SJCRH30 (cell line): ENCODE measurements around the gene ALG1L2. TPM values are rescaled to one million over a fixed set of nuclear protein-coding genes. Genes with fewer than 3 reads are reported as not detected.
"Not testable (repeated sequence)": the region's sequence is repeated elsewhere in the genome, so short reads cannot be mapped to it uniquely, and the experiment has no call there.

ENCODE experiments used
- DNase-seq, 2 experiments: peaks; one replicate each; pipeline ENCODE4 v3.0.0-alpha.2; 2015 to 2020
- H3K27ac ChIP-seq: fragments of 250-450 bp; sonication (Bioruptor Pico); 2 replicates; pipeline ENCODE4 v1.5.1; 2020; ENCODE audit warnings: mild to moderate bottlenecking, moderate library complexity
- H3K27me3 ChIP-seq: fragments of 250-450 bp; sonication (Bioruptor Pico); 2 replicates; pipeline ENCODE4 v1.5.1; 2020; ENCODE audit warnings: mild to moderate bottlenecking, moderate library complexity
- H3K36me3 ChIP-seq: fragments of 250-450 bp; sonication (Bioruptor Pico); 2 replicates; pipeline ENCODE4 v1.5.1; 2020; ENCODE audit warnings: mild to moderate bottlenecking, moderate library complexity
- H3K4me1 ChIP-seq: fragments of 250-450 bp; sonication (Bioruptor Pico); 2 replicates; pipeline ENCODE4 v1.5.1; 2020; ENCODE audit warnings: mild to moderate bottlenecking, moderate library complexity
- H3K4me3 ChIP-seq: fragments of 250-450 bp; sonication (Bioruptor Pico); 2 replicates; pipeline ENCODE4 v1.5.1; 2020; ENCODE audit warnings: mild to moderate bottlenecking, moderate library complexity
- H3K9me3 ChIP-seq: fragments of 250-450 bp; sonication (Bioruptor Pico); replicated peaks from 2 replicates; pipeline ENCODE4 v1.5.1; 2020; ENCODE audit warnings: mild to moderate bottlenecking, moderate library complexity
- total RNA-seq: library from RNA; depleted of rRNA; stranded (reverse); fragments of >200 nt; shearing (Covaris generic); gene quantifications from 2 replicates; pipeline ENCODE4 v1.2.3, GENCODE V29; 2014; rRNA removed

Gene ALG1L2
- total RNA-seq, result 0.46 TPM in 1 of 2 replicates, not detected in the other

- Histone ChIP-seq H3K4me1 (peaks cover 3% of the 10 kb centered on the region), H3K4me3 (no peak within 1 kb of the TSS), H3K9me3 (no peaks in the 10 kb centered on the region), H3K36me3 (no peaks in the 10 kb centered on the region), H3K27me3 (no peaks in the 10 kb centered on the region), H3K27ac (no peak within 1 kb of the TSS)
- peak; percentile 55 to 72 for DNase-seq
Measured at GRCh38 chr3:130081351-130081881, at the start of gene ALG1L2. ALG1L2 (plus strand) TSS chr3:130081831; CDS start chr3:130082017, 186 bp downstream.

- H3K9me3 ChIP-seq, H3K27me3 ChIP-seq, H3K27ac ChIP-seq, H3K36me3 ChIP-seq, H3K4me3 ChIP-seq, DNase-seq, H3K4me1 ChIP-seq: not testable (repeated sequence)
Measured at GRCh38 chr3:130037126-130037815, 44.4 kb upstream of the ALG1L2 start.

GRCh38 chr3:130042736-130043135, 38.9 kb upstream of the ALG1L2 start:
- DNase-seq, H3K4me1 ChIP-seq: not testable (repeated sequence)

GRCh38 chr3:130043658-130044057, 38.0 kb upstream of the ALG1L2 start:
- not testable (repeated sequence) for H3K27me3 ChIP-seq, H3K9me3 ChIP-seq, DNase-seq, H3K27ac ChIP-seq, H3K4me1 ChIP-seq, H3K4me3 ChIP-seq, H3K36me3 ChIP-seq

More at GRCh38 chr3:130042736-130043135, 38.9 kb upstream of the ALG1L2 start:
- H3K27ac ChIP-seq, H3K4me3 ChIP-seq, H3K27me3 ChIP-seq, H3K36me3 ChIP-seq, H3K9me3 ChIP-seq: not testable (repeated sequence)

GRCh38 chr3:130044370-130044769, 37.3 kb upstream of the ALG1L2 start:
- H3K9me3 ChIP-seq, result no peaks in the 10 kb centered on the region
- H3K4me3 ChIP-seq, result no peak overlapping the region
- no peaks in the 10 kb centered on the region for H3K4me1 ChIP-seq
- H3K36me3 ChIP-seq, result no peaks in the 10 kb centered on the region
- H3K27me3 ChIP-seq, result no peaks in the 10 kb centered on the region
- DNase-seq, result no peak
- no peak overlapping the region for H3K27ac ChIP-seq

GRCh38 chr3:130048726-130049125, 32.9 kb upstream of the ALG1L2 start:
- no peaks in the 10 kb centered on the region for H3K27me3 ChIP-seq
- H3K36me3 ChIP-seq, result no peaks in the 10 kb centered on the region
- H3K27ac ChIP-seq, result no peak overlapping the region
- no peak for DNase-seq
- H3K4me3 ChIP-seq, result no peak overlapping the region
- no peaks in the 10 kb centered on the region for H3K9me3 ChIP-seq
- H3K4me1 ChIP-seq, result no peaks in the 10 kb centered on the region

- H3K27ac ChIP-seq, H3K27me3 ChIP-seq, H3K4me3 ChIP-seq, H3K9me3 ChIP-seq, H3K36me3 ChIP-seq, H3K4me1 ChIP-seq: not testable (repeated sequence)
- peak in 1 of 2 experiments; percentile 5 for DNase-seq
Measured at GRCh38 chr3:130052366-130052765, 29.3 kb upstream of the ALG1L2 start.

- not testable (repeated sequence) for H3K4me3 ChIP-seq, H3K27me3 ChIP-seq, H3K36me3 ChIP-seq, H3K27ac ChIP-seq, DNase-seq, H3K9me3 ChIP-seq, H3K4me1 ChIP-seq
Measured at GRCh38 chr3:130052965-130053364, 28.7 kb upstream of the ALG1L2 start.

GRCh38 chr3:130057536-130058266, 23.9 kb upstream of the ALG1L2 start:
- not testable (repeated sequence) for H3K36me3 ChIP-seq, H3K9me3 ChIP-seq, DNase-seq

GRCh38 chr3:130058267-130058657, 23.4 kb upstream of the ALG1L2 start:
- DNase-seq, H3K4me3 ChIP-seq, H3K27me3 ChIP-seq: not testable (repeated sequence)

More at GRCh38 chr3:130057536-130058266, 23.9 kb upstream of the ALG1L2 start:
- not testable (repeated sequence) for H3K4me3 ChIP-seq, H3K27me3 ChIP-seq, H3K27ac ChIP-seq, H3K4me1 ChIP-seq

GRCh38 chr3:130058716-130059115, 22.9 kb upstream of the ALG1L2 start:
- not testable (repeated sequence) for H3K4me1 ChIP-seq, H3K36me3 ChIP-seq, DNase-seq, H3K27ac ChIP-seq, H3K27me3 ChIP-seq, H3K9me3 ChIP-seq, H3K4me3 ChIP-seq

More at GRCh38 chr3:130058267-130058657, 23.4 kb upstream of the ALG1L2 start:
- not testable (repeated sequence) for H3K27ac ChIP-seq, H3K4me1 ChIP-seq, H3K9me3 ChIP-seq, H3K36me3 ChIP-seq

- not testable (repeated sequence) for H3K27ac ChIP-seq, H3K27me3 ChIP-seq, H3K4me3 ChIP-seq, H3K4me1 ChIP-seq, H3K36me3 ChIP-seq, H3K9me3 ChIP-seq, DNase-seq
Measured at GRCh38 chr3:130059162-130059561, 22.5 kb upstream of the ALG1L2 start.

- H3K36me3 ChIP-seq, result no peaks in the 10 kb centered on the region
- no peak overlapping the region for H3K4me3 ChIP-seq
- no peaks in the 10 kb centered on the region for H3K9me3 ChIP-seq
- H3K27ac ChIP-seq, result no peak overlapping the region
- no peaks in the 10 kb centered on the region for H3K4me1 ChIP-seq
- H3K27me3 ChIP-seq, result no peaks in the 10 kb centered on the region
- DNase-seq, result no peak
Measured at GRCh38 chr3:130073582-130073981, 8.0 kb upstream of the ALG1L2 start.

- Histone ChIP-seq H3K27ac (no peak overlapping the region), H3K27me3 (no peaks in the 10 kb centered on the region), H3K4me3 (no peak overlapping the region), H3K36me3 (no peaks in the 10 kb centered on the region), H3K4me1 (no peaks in the 10 kb centered on the region), H3K9me3 (no peaks in the 10 kb centered on the region)
- no peak for DNase-seq
Measured at GRCh38 chr3:130077636-130078035, 4.0 kb upstream of the ALG1L2 start.

GRCh38 chr3:130083363-130084090, 1.9 kb downstream of the ALG1L2 start:
- DNase-seq, result peak; percentile 59 to 77
- H3K4me3 ChIP-seq, H3K9me3 ChIP-seq, H3K4me1 ChIP-seq, H3K36me3 ChIP-seq, H3K27me3 ChIP-seq: not testable (repeated sequence)
- H3K27ac ChIP-seq, result peak overlapping the region; percentile 61
